Activated CD4-positive, alpha-beta memory T cell treated with anti-CD3 and anti-CD28 coated beads for 36 hours (primary cell): Measurements from ENCODE around the gene USP24. TPM values are rescaled to one million over a fixed set of nuclear protein-coding genes. Genes with fewer than 3 reads are reported as not detected.

ENCODE experiments used
- CTCF ChIA-PET: fragments of 350-600 bp; sonication (Branson Sonifier 250); formaldehyde crosslinking; loops from one replicate; lab custom pipeline; 2021; ENCODE audit warnings: antibody characterized with exemption, inconsistent platforms; lab: Charles Lee
- POLR2A ChIA-PET: fragments of 350-600 bp; sonication (Branson Sonifier 250); formaldehyde crosslinking; loops from one replicate; lab custom pipeline; 2021; ENCODE audit warnings: antibody characterized with exemption; lab: Charles Lee
- DNase-seq: peaks from one replicate; pipeline ENCODE4 v3.0.0-alpha.2; 2020
- H3K27ac Mint-ChIP-seq: one replicate; pipeline ENCODE4 v1.8.0; 2021; ENCODE audit warnings: mixed read lengths
- H3K27me3 Mint-ChIP-seq: one replicate; pipeline ENCODE4 v1.8.0; 2021; ENCODE audit warnings: mixed read lengths
- H3K36me3 Mint-ChIP-seq: one replicate; pipeline ENCODE4 v1.8.0; 2021; ENCODE audit warnings: mixed read lengths
- H3K4me1 Mint-ChIP-seq: one replicate; pipeline ENCODE4 v1.8.0; 2021; ENCODE audit warnings: low read depth, mixed read lengths
- H3K4me3 Mint-ChIP-seq: one replicate; pipeline ENCODE4 v1.8.0; 2021; ENCODE audit warnings: mild to moderate bottlenecking, mixed read lengths
- H3K9me3 Mint-ChIP-seq: one replicate; pipeline ENCODE4 v1.8.0; 2021; ENCODE audit warnings: mixed read lengths
- intact Hi-C: fragments of 100-400 bp; cut with micrococcal nuclease; formaldehyde crosslinking; loops from one replicate; pipeline ENCODE4 v1.15.1; 2023
- total RNA-seq, 2 experiments: library from RNA; stranded (reverse); gene quantifications; one replicate each; pipeline ENCODE4 v1.2.3, GENCODE V29; 2021

USP24 gene, protein sequence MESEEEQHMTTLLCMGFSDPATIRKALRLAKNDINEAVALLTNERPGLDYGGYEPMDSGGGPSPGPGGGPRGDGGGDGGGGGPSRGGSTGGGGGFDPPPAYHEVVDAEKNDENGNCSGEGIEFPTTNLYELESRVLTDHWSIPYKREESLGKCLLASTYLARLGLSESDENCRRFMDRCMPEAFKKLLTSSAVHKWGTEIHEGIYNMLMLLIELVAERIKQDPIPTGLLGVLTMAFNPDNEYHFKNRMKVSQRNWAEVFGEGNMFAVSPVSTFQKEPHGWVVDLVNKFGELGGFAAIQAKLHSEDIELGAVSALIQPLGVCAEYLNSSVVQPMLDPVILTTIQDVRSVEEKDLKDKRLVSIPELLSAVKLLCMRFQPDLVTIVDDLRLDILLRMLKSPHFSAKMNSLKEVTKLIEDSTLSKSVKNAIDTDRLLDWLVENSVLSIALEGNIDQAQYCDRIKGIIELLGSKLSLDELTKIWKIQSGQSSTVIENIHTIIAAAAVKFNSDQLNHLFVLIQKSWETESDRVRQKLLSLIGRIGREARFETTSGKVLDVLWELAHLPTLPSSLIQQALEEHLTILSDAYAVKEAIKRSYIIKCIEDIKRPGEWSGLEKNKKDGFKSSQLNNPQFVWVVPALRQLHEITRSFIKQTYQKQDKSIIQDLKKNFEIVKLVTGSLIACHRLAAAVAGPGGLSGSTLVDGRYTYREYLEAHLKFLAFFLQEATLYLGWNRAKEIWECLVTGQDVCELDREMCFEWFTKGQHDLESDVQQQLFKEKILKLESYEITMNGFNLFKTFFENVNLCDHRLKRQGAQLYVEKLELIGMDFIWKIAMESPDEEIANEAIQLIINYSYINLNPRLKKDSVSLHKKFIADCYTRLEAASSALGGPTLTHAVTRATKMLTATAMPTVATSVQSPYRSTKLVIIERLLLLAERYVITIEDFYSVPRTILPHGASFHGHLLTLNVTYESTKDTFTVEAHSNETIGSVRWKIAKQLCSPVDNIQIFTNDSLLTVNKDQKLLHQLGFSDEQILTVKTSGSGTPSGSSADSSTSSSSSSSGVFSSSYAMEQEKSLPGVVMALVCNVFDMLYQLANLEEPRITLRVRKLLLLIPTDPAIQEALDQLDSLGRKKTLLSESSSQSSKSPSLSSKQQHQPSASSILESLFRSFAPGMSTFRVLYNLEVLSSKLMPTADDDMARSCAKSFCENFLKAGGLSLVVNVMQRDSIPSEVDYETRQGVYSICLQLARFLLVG (N-terminal part only)
- total RNA-seq, result 10 to 100 TPM; 37.4 to 39.9 TPM

DNA sequence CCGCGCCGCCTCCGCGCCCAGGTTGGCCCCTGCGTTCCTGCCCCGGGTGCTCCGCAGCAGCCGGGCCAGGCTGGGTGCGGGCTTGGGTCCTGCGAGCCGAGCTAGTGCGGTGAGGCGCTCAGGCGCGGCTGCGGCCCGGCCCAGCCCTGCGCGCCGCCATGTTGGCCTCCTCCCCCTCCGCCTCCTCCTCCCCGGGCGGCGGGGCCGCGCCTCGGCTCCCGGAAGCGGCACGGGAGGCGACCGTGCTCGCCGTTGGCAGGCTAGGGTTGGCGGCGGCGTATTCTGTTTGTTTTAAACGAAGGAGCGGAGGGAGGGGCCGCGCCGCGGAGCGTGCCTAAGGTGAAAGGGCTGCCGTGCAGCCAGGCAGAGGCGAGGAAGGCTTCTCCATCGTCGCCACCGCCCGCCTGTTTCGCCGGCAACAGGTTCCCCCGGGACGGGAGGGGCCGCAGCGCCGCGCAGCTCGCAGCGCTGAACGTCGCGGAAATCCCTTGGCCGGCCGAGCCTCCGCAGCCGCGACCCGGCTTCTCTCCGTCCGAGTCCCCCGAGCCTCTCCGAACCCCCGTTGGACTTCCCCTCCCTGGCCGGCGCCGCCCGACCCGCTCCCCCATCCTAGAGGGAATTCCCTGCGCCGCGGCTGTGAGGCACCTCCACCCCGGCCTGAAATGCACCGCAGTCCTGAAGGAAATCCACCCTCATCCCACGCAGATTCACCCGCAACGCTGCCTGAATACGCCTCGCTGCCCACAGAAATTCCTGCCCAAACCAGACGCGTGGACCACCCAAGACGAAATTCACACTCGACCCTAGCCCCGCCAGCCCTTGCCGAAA lies at the start of gene USP24:
TSS of gene USP24 (minus strand) at position 171 of the 828 bp plus-strand sequence. CDS start 251 bp downstream, outside the sequence.
- H3K4me1 Mint-ChIP-seq, result peaks cover 53% of the 10 kb centered on the region
- peaks cover 1% of the 10 kb centered on the region for H3K36me3 Mint-ChIP-seq
- ChIA-PET POLR2A (interaction anchor here (0.8 to 2.4 kb wide), 3 partner anchors 10 to 21 kb away, joined by 3 to 7 read pairs (median 3); no protein-coding TSS in a partner anchor), CTCF (interaction anchor here (1.1 to 1.5 kb wide), 2 partner anchors 10 to 62 kb away, joined by 4 to 5 read pairs; no protein-coding TSS in a partner anchor)
- H3K9me3 Mint-ChIP-seq, result no peaks in the 10 kb centered on the region
- H3K4me3 Mint-ChIP-seq, result peak within 1 kb of the TSS; percentile 94
- H3K27ac Mint-ChIP-seq, result peak within 1 kb of the TSS; percentile 94
- DNase-seq, result peak; percentile 85
- H3K27me3 Mint-ChIP-seq, result no peaks in the 10 kb centered on the region
- intact Hi-C loops, result loop anchor here (1.0 to 5.0 kb wide), 3 partner anchors 42 to 65 kb away; no protein-coding TSS in a partner anchor

- Mint-ChIP-seq H3K27ac (no peak overlapping the region), H3K9me3 (no peaks in the 10 kb centered on the region), H3K27me3 (no peaks in the 10 kb centered on the region), H3K4me3 (no peak overlapping the region), H3K4me1 (peaks cover 6% of the 10 kb centered on the region), H3K36me3 (no peaks in the 10 kb centered on the region)
- ChIA-PET POLR2A (no interaction called here), CTCF (interaction anchor here (0.6 kb wide), 1 partner anchor 121 kb away, joined by 3 read pairs; no protein-coding TSS in a partner anchor)
- intact Hi-C loops, result no loop called here
- DNase-seq, result no peak
These were observed 47.7 kb upstream of the USP24 start for GRCh38 chr1:55262822-55263221.

- H3K27ac Mint-ChIP-seq, result no peak overlapping the region
- no peaks in the 10 kb centered on the region for H3K27me3 Mint-ChIP-seq
- POLR2A ChIA-PET, result no interaction called here
- H3K36me3 Mint-ChIP-seq, result no peaks in the 10 kb centered on the region
- no peak overlapping the region for H3K4me3 Mint-ChIP-seq
- no peak for DNase-seq
- CTCF ChIA-PET, result no interaction called here
- peaks cover 10% of the 10 kb centered on the region for H3K4me1 Mint-ChIP-seq
- intact Hi-C loops, result loop anchor here (5.0 kb wide), 1 partner anchor 43 kb away; the partner anchor contains the start of gene USP24
- no peaks in the 10 kb centered on the region for H3K9me3 Mint-ChIP-seq
These were observed 44.9 kb upstream of the USP24 start for GRCh38 chr1:55259911-55260609.

DNA sequence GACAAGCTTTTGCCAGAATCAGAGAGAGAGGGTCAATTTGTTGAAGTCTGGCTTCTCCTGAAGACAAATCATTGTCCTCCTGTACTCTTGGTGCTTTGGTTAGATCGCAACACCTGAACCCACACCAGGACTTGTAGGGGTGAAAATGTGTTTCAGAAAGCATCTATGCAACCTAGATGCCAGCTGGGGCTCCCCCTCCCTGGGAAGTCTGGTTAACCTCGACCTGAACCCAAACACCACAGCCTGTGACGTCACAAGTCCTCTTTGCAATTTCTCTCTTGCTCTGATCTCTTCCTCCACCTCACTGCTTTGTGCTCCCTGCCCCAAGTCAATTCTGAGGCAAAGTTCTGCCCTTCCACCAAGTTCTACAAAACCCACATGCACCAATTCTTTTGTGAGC lies 42.8 kb upstream of the USP24 start:
- Mint-ChIP-seq H3K36me3 (no peaks in the 10 kb centered on the region), H3K9me3 (no peaks in the 10 kb centered on the region), H3K4me1 (peaks cover 11% of the 10 kb centered on the region), H3K27me3 (no peaks in the 10 kb centered on the region), H3K4me3 (no peak overlapping the region), H3K27ac (peak overlapping the region; percentile 36)
- intact Hi-C loops, result loop anchor here (5.0 kb wide), 1 partner anchor 41 kb away; the partner anchor contains the start of gene USP24
- POLR2A ChIA-PET, result no interaction called here
- CTCF ChIA-PET, result interaction anchor here (0.7 to 2.1 kb wide), 3 partner anchors 19 to 152 kb away, joined by 3 to 5 read pairs (median 5); no protein-coding TSS in a partner anchor
- DNase-seq, result peak; percentile 77

GRCh38 chr1:55255901-55256300 lies 40.7 kb upstream of the USP24 start:
- peaks cover 19% of the 10 kb centered on the region for H3K4me1 Mint-ChIP-seq
- no peak overlapping the region for H3K4me3 Mint-ChIP-seq
- ChIA-PET POLR2A (no interaction called here), CTCF (interaction anchor here (1.0 to 2.1 kb wide), 3 partner anchors 21 to 116 kb away, joined by 4 to 5 read pairs (median 5); no protein-coding TSS in a partner anchor)
- no peaks in the 10 kb centered on the region for H3K9me3 Mint-ChIP-seq
- DNase-seq, result no peak
- no peaks in the 10 kb centered on the region for H3K36me3 Mint-ChIP-seq
- no peak overlapping the region for H3K27ac Mint-ChIP-seq
- H3K27me3 Mint-ChIP-seq, result no peaks in the 10 kb centered on the region
- intact Hi-C loops, result loop anchor here (5.0 kb wide), 1 partner anchor 39 kb away; the partner anchor contains the start of gene USP24

- Mint-ChIP-seq H3K27ac (peak overlapping the region; percentile 16), H3K4me3 (no peak overlapping the region), H3K9me3 (no peaks in the 10 kb centered on the region), H3K4me1 (peaks cover 16% of the 10 kb centered on the region), H3K27me3 (no peaks in the 10 kb centered on the region), H3K36me3 (no peaks in the 10 kb centered on the region)
- CTCF ChIA-PET, result no interaction called here
- intact Hi-C loops, result no loop called here
- POLR2A ChIA-PET, result no interaction called here
- no peak for DNase-seq
These were observed 37.9 kb upstream of the USP24 start for GRCh38 chr1:55252942-55253589.

- Mint-ChIP-seq H3K36me3 (no peaks in the 10 kb centered on the region), H3K4me3 (no peak overlapping the region), H3K4me1 (peaks cover 9% of the 10 kb centered on the region), H3K27ac (no peak overlapping the region), H3K9me3 (no peaks in the 10 kb centered on the region), H3K27me3 (no peaks in the 10 kb centered on the region)
- ChIA-PET POLR2A (no interaction called here), CTCF (interaction anchor here (0.5 to 1.1 kb wide), 2 partner anchors 305 to 1291 kb away, joined by 3 read pairs; no protein-coding TSS in a partner anchor)
- no peak for DNase-seq
- intact Hi-C loops, result no loop called here
These were observed 35.4 kb upstream of the USP24 start for GRCh38 chr1:55250399-55251075.

- intact Hi-C loops, result no loop called here
- CTCF ChIA-PET, result interaction anchor here (0.5 to 1.1 kb wide), 2 partner anchors 305 to 1290 kb away, joined by 3 read pairs; no protein-coding TSS in a partner anchor
- Mint-ChIP-seq H3K36me3 (no peaks in the 10 kb centered on the region), H3K9me3 (no peaks in the 10 kb centered on the region), H3K4me3 (no peak overlapping the region), H3K4me1 (peaks cover 9% of the 10 kb centered on the region), H3K27me3 (no peaks in the 10 kb centered on the region), H3K27ac (no peak overlapping the region)
- DNase-seq, result no peak
- POLR2A ChIA-PET, result no interaction called here
These were observed 34.7 kb upstream of the USP24 start for GRCh38 chr1:55249646-55250398.

- no peaks in the 10 kb centered on the region for H3K27me3 Mint-ChIP-seq
- no peak overlapping the region for H3K27ac Mint-ChIP-seq
- intact Hi-C loops, result no loop called here
- no peak for DNase-seq
- ChIA-PET CTCF (interaction anchor here (1.4 kb wide), 1 partner anchor 31 kb away, joined by 3 read pairs; no protein-coding TSS in a partner anchor), POLR2A (no interaction called here)
- no peaks in the 10 kb centered on the region for H3K4me1 Mint-ChIP-seq
- no peak overlapping the region for H3K4me3 Mint-ChIP-seq
- H3K36me3 Mint-ChIP-seq, result no peaks in the 10 kb centered on the region
- H3K9me3 Mint-ChIP-seq, result no peaks in the 10 kb centered on the region
These were observed 31.7 kb upstream of the USP24 start for GRCh38 chr1:55246896-55247295.
